HG03354 (cell line): ENCODE data around the gene PEX16.
"Not testable (repeated sequence)": the region's sequence is repeated elsewhere in the genome, so short reads cannot be mapped to it uniquely, and the experiment has no call there.

Experiments
- ATAC-seq: cut with Tn5 transposase; IDR thresholded peaks from one replicate; pipeline ENCODE4 v1.9.1; 2021; ENCODE audit warnings: mild to moderate bottlenecking; ENCODE audit not compliant: unreplicated experiment, poor library complexity, severe bottlenecking

The PEX16 gene

DNA sequence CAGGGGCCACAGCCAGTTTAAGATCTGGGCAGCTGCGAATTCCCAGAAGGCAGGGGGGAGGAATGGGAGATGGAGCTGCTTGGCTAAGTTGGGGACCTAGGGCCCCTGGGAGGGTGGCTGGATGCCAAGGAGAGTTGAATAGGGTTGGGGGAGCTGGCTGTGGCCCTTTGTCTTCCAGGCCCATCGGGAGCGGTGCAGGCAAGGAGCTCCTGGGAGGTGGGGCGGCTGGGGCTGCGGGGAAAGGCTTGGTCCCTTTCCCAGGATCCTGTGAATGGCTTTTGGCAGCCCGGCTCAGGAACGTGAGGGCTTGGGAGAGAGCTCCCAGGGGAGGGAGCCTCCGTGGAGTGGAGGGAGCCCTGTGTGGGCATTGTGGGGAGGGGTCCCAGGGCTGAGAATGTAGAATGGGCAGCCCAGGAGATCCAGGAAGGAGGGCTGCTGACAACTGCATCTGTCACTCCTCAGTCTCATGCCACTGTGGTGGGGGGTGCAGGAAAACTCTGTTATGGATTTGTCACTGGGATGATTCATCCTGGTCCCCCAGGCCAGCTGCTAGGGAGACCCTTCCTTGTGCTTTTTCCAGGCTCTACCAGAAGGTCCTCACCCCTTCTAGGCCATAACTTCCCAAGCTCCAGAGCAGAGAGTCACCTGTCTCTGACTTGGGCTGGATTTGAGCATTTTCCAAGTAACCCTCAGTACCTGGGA is 16.6 kb downstream of the PEX16 start:
- ATAC-seq, result no peak

DNA sequence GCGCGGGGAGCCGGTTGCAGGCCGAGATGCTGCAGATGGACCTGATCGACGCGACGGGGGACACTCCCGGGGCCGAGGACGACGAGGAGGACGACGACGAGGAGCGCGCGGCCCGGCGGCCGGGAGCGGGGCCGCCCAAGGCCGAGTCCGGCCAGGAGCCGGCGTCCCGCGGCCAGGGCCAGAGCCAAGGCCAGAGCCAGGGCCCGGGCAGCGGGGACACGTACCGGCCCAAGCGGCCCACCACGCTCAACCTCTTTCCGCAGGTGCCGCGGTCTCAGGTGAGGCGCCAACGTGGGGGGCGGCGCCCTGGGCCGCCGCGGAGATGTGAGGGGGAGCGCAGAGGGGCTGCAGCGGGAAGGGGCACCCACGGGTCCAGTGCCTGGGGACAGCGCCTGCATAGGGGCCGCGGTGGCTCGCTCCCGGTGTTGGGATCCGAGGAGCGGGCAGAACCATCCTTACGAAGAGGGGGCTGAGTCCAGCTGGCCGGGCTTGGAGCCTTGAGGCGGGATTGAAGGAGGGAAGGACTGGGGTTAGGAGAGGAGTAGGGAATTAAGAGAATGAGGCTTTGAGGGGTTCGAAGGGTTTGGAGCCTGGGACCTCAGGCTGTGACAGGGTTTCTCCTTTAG is 17.4 kb downstream of the PEX16 start:
- ATAC-seq, result not testable (repeated sequence)

DNA sequence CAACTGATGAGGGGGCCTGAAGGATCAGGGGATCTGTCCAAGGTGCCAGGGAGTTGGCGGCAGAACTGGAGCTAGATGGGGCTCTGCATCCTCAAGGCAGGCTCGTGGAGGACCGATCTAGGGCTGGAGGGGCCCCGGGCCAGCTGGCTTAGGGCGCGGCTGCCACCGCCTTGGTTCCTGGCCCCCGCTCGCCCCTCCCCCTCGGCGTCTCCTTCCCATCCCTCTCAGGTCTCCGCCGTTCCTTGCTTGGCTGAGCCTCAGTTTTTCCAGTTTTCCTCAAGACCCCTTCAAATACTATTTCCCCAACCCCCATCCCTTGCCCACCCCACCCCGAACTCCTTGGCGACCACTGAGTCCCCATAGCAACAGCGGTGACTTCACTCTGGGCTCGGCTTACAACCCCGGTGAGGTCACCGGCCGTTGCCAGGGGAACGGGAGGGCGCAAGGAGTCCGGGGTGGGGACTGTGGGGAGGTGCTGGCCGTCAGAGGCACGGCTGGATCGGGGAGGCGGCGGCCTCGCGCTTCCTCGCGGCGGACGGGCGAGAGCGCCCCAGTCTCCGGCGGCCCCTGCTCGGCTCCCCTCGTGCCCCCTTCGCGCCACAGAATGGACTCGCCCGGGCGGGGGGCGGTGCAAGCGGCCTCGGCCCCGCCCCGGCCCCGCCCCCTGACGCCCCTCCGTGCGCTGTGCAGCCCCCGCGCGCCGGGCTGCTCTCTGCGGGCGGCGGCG is 18.1 kb downstream of the PEX16 start:
- peak; percentile 66 for ATAC-seq

DNA sequence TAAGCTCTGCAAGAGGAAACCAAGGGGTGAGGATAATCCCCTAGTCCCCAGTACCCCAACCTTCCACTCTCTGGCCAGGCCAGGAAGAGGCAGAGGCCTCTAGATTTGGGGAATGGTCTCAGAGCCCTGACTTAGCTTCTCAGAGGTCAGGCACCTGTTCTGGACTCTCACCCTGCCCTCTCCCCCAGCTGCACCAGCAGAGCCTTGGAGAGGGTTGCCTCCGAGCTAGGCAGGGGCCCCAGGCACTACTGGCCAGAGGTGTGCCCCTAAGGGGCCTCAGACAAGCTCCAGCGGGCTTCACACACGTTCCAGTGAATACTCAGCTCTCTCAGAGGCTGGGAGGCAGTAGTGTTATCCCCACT is 18.6 kb downstream of the PEX16 start:
- ATAC-seq, result no peak

DNA sequence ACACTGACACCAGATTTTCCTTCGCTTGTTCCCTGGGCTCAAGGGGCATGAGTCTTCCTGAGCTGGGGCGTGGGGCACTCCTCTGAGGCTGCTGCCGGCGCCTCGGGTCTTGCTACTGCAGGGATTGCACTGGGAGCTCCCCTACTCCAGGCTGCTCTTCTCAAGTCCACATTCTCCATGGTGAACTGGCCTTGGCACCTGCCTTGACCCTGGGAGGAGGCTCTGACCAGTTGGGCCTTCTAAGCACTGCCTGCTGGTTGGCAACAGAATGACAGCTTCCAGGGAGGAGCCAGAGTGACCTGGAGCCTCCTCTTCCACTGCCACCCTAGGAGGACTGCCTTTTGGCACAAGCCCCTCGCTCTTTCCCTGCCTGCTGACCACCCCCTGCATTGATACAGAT is 20.1 kb downstream of the PEX16 start:
- no peak for ATAC-seq

DNA sequence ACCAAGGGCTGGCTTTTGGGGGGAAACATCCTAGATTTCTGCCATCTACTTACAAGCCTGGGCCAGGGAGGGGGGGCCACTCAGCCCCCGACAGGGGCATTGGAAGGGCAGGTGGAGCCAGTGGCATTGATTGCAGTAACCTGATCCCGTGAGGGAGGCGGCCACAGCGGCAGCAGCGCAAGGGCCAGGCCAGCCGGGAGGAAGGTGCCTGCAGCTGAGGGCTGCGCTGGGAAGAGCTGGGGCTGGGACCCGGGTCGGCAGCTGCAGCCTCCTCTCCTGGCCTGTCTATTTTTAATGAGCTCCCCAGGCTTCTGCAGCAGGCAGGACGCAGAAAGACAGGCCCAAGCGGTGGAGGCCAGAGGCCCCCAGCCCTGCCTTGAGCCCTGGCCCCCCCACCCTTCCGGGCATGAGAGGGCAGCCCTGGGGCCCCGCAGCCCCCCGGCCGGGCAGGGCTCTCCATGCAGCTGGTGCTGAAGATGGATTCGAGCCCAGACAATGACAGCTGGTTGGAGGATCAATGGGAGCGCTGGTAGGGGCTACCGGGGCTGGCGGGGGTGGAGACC is 21.2 kb downstream of the PEX16 start:
- no peak for ATAC-seq

DNA sequence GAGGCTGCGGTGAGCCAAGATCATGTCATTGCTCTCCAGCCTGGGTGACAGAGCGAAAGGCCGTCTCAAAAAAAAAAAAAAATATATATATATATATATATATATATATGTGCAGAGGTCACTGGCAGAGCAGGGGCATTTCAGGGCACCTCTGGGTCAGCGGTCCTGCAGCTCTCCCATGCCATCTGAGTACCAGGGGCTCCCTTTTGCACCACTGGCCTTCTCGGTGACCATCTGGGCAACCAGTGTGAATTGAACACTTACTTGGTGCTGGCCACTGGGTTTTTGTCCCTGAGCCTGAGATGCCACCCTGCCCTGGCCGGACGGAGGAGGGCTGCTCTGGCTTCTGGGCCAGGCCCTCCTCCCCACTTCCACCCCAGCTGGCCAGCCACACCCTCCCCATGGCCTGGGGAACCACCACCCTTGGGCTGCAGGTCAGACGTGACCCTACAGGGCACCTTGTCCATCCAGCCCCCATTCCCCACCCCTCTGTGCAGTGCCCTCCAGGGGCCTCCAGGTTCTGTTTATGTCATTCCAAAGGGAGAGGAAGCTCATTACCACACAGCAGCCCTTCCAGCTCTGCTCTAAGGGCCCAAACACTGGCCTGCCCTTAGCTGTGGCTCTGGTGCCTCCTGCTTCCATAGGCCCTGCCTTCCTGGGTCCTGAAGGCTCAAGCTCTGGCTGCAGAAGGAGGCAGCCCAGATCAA is 22.0 kb downstream of the PEX16 start:
- no peak for ATAC-seq

DNA sequence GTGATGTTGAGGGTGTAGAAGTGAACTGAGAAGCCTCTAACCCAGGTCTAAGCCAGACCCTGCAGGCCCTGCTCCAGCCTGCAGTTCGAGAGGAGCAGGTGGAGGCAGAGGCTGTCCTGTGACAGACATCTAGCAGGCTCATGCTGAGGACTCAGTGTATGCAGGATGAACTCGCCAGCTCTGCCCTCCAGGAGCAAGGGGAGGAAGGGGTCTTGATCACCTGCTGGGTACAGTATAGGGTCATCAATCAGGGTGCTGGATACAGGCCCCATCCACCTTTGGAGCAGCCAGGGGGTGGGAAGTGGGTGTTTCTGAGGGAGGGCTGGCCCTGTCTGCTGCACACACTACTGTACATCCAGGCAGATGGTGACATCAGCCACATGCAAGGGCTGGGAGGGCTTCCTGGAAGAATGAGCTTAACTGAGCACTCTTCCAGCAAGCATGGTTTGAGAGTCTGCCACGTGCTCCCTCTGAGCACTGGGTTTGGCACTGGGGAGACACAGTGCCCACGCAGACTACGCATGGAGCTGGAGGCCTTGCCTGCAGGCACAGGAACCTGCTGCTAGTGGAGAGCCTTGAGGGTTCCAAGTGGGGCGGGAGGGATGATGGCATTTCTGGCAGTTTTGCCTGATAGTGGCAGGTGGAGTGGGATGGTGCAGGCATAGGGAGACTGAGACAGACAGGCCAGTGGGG is 23.0 kb downstream of the PEX16 start:
- no peak for ATAC-seq

DNA sequence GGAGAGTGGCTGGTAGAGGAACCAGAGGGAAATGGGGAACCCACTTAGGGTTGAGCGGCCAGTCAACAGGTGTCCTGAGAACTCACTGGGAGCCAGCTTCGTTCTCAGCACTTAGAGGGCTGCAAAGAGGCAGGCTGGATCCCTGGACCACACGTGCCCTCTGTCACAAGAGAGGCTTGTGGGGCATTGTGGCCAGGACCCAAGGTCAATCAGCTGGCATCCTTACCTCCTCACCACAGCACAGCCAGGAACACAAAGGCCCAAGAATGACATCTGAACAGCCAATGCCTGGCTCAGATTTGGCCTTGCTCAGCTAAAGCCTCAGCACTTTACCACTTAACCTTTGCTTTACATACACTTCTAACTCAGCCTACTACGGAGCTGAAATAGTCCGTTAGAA is 24.8 kb downstream of the PEX16 start:
- no peak for ATAC-seq

DNA sequence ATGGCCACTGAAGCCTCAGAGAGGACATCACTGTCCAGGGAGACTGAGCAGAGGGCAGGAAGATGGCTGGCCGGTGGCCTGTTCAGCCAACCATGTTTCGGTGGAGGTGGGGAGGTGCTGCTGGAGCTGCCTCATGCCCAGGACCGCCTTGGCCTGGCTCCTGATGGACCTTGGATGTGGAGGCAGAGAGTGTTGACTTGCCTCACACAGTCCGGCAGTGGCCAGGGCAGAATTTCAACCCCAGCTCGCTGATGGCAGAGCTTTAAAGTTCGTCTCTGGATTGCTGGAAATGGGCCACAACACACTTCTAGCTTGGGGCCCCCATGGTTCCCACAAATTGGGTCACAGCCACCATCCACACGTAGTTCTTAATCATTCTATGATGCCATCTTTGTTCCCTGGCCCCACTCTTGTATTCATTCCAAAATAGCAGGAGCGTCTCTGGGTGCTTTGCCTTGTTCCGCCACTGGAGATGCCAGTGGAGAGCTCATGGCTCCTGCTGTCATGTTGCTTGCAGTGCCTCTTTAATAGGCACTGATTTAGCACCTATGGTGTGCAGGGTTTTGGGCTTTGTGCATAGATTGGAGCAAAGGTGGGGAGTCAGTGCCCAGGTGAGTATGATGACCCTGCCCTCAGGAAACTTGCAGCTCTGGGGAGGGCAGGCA is 26.7 kb downstream of the PEX16 start:
- no peak for ATAC-seq

DNA sequence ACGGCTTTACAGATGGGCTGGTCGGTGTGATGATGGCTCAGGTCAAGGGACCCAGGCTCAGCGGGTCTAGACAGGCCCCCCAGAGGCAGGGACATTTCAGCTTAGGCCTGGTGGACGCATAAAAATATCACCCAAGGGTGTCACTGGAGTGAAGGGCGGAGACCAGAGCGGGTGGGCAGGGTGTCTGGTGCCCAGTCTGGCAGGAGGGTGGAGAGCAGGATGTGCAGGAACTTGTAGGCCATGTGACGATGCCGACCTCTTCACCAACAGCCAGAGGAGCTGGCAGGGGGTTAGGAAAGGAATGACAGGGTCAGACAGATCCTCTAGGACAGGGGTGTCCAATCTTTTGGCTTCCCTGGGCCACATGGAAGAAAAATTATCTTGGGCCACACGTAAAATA is 27.7 kb downstream of the PEX16 start:
- no peak for ATAC-seq

DNA sequence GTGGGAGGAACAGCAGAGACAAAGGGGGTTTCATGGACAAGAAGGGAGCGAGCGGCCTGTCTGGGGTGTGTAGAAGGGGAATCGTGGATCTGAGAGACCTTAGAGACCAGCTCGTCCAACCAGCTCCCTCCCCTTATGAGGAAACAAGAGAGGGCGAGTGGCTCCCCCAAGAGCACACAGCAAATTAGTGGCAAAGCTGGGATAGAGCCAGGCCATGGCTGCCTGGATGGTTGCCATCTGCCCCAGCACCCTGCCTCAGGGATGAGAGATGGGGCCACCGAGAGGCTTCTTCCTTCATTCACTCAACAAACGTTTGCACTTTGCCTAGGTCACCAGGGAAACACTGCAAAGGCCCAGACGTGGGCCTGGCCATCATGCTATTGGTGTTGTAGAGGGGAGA is 28.1 kb downstream of the PEX16 start:
- ATAC-seq, result no peak

DNA sequence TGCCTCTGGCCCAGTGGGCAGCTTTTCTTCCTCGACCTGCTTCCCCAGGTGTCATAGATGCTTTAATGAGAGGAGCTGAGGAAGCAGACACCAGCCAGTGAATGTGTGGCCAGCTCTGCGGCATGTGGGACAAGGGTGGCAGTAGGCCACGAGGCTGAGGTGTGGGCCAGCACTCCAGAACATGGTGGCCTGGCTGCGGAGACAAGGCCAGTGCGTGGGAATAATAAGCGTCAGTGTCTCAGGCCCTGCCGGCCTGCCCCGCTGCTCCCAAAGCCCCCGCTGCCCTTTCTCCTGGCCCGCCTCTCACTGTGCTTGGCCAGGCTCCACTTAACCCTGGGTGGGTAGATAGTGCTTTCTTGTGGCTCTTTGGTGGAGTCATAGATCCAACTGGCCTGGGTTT is 30.1 kb downstream of the PEX16 start:
- no peak for ATAC-seq

DNA sequence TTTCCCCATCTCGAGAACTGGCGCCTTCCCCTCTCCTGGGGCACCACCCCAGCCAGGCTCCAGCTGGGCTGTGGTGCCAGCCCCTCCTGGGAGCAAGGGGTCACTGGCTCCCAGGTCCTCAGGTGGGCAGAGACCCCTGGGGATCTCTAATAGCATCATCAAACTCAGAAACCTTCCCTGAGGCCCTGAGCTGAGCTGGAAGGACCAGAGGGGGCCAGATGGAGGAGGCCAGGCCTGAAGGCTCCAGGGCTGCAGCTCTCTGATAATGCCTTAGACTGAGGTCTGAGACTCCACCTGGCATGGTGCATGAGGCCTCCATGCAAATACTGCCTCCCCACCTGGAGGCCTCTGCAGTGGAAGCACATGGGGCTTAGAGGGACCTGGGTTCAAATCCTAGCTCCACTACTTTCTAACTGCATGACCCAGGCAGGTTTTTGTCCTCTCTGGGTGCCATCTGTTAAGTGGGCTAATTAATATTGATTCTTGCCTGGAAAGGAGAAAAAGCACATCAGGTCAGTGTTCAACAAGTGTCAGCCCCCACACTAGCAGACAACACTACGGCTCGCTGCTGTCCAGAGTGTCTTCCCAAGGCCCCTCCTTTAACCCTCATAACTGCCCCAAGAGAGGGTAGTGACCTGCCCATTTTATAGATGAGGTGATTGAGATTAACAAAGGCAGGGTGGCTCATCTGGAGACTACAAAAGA is 30.7 kb downstream of the PEX16 start:
- no peak for ATAC-seq

DNA sequence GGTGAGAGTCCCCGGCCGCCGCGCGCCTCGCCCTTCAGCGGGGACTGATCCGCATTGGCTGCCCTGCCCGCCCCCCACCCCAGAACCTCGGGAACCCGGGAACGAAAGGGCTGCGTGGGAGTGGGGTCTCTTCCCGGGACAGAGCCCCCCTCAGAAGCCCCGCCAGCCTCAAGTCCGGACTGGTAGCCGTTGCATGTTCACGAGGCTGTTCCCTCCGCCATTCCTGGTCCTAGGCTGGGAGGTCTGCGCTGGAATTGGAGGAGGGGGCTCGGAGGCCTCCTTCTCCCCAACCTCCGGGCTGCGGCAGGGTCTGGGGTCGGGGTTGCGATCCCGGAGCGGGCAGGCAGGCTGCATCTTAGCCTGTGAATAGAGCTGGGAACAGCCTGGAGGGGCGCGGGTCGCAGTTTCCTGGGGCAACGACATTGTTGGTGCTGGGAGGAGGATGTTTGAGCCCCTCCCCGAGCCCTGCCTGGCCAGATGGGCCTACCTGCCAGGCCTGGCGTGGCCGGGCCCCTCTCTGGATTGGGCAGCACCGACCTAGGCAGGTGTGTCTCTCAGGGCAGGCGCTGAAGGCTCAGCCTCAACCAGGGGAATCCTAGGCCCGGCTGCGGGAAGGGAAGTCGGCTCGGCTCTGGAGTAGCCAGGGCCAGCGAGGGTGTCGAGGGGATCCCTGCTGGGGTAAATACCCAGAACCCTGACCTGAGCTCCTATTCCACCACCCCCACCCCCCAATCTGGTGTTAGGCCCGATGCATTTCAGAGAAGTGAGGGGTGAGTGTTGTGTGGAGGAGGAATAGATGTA is 31.6 kb downstream of the PEX16 start:
- ATAC-seq, result no peak

DNA sequence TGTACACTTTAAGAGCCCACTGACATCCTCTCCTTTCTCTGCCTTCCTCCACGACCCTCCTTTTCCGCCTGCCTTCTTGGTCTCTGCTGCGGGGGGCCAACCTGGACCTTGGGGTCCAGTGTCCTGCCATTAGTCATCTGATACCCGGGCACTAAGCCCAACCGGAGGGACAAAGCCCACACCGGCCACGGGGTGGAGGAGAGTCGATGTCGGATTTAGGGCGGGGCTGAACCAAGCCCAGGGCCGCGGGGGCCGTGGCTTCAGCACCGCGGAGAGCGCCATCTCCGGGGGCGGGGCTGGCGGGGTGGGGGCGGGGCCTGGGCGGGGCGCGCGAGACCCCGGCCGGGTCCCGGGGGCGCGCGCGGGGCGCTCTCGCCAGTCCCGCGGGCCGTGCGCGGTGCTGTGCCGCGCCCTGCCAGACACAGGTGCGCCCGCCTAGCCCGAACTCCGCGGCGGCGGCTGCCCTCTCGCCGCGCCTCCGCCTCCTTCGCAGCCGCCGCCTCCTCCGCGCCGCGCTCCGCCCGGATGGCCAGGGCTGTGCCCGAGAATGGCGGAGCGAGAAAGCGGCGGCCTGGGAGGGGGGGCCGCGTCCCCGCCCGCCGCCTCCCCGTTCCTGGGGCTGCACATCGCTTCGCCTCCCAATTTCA is 32.3 kb downstream of the PEX16 start, which contains the start of gene MAPK8IP1:
TSS of gene MAPK8IP1 (plus strand) at position 378 of the 647 bp plus-strand sequence. CDS start at position 548, 170 bp downstream.
- ATAC-seq, result peak; percentile 72

DNA sequence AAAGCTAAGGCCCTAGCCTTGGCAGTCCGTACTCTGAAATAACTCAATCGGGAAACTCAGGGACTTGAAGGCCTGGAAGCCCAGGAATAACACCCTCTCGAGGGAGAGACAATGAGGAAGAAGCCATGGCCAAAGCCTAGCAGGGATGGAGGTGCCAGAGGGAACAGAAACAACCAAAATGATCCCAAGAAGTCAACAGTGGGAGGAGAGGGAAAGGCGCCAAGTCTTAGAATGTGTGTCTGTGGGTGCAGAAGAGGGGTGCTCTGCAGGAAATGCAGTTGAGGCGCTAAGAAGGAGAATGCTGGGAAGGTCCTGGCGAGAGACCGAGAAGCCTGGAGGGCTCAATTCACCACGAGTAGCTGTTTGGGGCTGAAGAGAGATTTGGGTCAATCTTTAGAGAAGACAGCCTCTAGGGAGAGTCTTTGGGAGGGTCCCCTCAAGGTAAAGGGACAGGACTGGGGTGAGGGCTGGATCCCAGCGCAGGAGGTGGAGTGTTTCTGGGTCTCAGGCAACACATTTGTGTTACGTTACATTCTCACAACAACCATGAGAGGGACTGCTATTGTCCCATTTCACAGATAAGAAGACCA is 33.0 kb downstream of the PEX16 start:
- no peak for ATAC-seq
